ENCODE measurements around the gene PRIMA1.

Gene PRIMA1

DNA sequence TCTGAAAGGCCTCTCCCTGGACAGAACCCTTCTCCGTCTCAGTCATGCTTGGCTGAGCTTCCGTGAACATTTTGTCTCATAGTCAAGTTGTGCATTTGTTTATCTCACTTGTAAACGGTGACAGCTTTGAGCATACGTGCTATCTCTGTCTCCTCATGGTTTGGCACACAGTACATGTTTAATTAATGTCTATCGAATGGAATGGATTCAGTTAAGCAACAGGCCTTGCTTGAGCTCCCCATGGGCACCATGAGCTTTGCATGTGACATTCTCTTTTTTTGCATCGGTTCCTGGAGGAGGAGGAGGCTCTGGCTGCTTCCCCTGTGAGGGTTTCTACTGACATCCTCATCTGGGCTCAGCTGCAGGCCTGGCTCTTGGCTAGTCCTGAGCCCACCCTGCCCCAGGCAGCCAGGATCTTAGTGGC lies 80.0 kb downstream of the PRIMA1 start:
- DNase-seq = no peak

DNA sequence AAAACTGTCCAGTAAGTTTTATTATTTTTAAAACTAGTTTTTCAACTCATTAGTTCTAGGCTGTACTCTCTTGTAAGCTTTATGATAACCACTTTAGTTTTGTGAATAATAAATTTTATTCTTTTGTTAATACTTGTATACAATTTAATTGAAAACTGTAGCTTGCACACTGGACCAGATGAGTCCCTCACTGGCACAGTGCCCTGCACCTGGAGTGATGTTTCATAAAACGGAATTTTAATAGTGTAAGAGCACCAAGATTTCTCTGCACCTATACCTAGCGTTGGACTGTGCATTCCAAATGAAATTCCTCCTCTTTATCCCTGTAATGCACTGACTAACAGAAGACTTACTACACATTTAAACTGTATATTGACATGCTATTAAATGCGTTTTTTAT lies 80.8 kb downstream of the PRIMA1 start:
- no peak for DNase-seq

DNA sequence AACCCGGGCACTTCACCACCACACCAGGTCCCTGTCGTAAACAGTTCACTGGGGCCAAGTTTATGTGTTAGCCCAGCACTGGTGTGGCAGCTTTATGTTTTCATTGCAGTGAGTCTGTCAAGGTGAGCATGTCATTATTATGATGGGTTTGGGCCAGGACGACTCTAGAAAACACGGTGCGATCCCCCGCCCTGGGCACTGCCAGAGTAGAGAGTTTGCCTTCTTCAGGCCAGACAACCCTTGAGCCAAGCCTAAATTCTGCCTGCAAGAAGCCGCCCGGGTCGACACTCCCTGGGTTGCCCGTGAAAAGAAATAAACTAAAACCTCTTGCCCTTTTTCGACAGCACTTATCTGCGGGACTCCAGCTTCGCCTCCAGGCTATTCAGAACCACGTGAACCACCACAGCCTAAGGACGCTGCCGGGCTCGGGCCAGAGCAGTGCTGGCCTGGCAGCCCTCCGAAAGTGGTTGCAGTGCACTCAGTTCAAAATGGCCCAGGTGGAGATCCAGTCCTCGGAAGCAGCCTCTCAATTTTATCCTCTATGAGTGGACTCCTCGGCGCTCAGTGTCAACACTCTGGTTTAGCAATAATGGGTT lies 81.8 kb downstream of the PRIMA1 start:
- DNase-seq = no peak

DNA sequence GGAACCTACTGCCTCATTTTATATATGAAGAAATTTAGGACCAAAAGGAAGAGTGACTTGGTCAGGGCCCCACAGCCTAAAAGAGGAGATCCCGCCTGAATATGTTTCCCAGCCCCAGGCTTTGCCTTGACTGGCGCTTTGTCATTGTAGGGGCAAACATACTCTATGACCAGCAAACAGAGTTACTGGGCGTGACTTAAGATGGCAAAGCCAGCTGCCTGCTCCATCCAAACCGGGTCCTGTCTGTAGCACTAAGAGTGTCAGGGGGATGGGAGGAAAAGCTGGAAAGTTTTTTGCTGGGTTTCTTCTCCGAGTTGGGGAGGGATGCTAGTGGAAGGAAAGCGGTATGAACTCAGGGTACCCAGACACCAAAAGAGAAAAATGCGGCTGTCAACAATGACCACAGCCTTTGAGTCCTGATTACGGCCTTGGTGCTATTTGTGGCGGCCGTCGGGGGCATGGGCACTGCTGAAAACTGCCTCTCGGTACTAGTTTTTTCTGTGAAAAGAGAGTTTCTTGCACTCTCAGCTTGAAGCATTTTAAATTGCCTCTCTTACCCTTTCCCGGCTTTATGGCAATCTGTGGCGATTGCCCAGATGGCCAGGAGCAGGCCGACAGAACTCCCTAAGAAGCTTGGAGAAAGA lies 82.7 kb downstream of the PRIMA1 start:
- no peak for DNase-seq

DNA sequence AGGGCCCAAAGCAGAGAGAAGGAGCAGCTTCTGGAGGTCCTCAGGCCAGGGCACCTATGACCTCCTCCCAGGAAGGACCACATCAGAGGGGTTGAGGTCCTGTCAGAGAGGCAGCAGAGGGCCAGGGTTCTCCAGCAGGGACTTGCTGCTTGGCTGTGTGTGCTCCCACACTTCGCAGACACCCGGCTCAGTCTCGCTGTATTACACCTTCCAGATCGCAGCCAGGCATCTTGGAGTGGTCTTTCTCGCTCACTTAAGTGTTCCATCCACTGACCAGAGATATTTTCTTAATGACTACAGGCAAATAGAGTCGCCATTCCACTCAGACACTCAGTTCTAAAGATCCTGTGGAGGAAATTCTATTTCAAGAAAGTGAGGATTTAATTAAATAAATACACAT lies 84.3 kb downstream of the PRIMA1 start:
- DNase-seq = no peak

DNA sequence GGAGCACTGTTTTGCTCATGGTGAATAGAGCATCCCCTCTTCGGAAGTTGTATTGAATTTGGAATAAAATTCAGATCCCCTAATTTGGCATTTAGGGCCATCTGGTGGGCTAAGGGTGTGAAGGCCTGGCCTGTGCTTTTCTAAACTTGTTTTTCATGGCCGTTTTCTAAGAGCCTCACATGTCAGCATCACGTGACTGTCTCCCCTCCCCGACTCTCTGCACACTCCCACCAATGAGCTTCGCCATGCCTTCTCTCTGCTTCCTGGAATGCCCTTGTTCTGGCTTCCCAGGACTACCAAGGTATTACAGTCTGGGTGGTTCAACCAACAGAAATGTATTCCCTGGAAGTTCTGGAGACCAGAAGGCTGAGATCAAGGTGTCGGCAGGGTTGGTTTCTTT lies 85.3 kb downstream of the PRIMA1 start:
- no peak for DNase-seq

DNA sequence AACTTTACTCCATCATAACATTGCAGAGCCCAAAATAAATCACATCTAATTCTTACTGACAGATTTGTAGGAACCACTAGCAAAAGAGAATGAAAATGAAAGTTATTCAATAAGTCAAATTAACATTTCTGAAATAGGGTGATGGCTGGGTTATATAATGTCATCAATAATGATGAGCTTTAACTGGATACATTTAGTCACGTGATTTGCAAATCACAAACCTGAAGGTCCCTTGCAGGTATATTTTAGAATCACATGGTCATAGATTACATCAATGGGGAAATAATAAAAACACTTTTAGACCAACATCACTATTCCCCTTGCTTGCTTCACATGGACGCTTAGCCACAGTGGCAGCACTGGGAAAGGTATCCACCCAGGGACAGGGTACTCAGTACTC lies 86.7 kb downstream of the PRIMA1 start:
- no peak for DNase-seq

DNA sequence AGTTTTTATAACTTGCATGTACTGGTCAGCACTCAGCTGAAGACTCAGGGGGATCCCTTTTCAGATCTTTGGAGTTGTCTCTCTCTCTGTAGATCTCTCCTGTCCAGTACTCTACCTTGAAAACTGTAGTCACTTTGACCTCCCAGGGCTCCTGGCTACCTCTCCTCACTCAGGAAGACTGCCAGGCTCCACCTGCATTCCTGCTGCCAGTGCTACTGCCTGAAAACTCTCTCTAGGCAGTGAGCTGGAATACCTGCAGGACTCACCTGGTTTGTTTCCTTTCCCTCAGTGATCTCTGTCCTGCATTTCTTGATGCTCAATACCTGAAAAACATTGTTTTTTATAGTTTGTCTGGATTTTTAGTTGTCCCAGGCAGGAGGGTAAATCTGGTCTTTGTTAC lies 87.4 kb downstream of the PRIMA1 start:
- no peak for DNase-seq

DNA sequence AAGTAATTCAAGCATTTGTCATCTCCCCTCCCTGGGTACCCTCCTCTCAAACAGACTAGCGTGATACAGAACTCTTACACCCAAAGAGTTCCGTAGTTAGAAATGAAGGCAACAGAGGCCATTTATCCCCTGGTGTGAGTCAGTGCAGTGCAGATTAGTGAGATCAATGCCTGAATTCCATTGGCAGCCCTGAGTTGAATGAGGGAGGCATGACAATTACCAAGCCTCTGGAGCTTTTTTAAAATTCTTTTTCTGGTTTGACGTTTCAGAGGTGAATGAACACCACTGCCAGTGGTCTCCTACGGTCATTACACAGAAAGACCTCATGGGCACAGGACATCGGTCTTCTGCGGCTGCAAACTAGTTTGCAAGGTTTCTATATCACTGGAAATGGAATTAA lies 94.4 kb downstream of the PRIMA1 start:
- DNase-seq = no peak

DNA sequence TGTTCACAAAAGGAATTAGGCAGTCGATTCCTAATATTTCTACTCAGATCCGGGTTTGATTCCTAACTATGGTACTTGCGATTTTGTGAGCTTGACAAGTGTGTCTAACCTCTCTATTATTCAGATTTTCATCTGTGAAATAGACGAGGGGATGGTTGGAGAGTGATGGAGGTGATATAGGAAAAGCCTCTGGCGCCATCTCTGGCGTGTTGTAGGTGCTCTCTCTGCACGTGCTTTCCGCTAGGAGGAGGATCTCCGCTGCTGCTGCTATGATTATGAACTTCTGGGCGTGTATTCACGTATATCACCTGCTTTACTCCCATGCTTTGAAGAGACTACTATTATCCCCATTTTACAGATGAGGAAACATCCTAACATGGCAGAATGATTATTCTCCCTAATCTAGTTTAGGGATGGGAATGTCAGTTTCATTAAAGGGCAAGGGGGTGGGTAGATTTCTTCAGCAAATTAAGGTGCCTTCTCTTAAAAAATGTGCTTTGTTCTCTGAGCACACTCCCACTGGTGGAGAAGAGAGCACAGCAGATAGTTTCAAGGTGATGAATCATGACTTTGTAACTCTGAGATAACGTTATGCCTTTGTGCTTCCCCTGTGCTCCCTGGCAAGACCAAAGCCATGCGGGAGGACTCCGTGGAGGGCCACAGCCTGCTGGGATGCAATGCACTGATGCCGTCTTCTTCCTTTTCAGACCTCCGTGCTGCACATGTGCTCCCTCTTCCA lies 97.1 kb downstream of the PRIMA1 start:
- peak; percentile 5 for DNase-seq

DNA sequence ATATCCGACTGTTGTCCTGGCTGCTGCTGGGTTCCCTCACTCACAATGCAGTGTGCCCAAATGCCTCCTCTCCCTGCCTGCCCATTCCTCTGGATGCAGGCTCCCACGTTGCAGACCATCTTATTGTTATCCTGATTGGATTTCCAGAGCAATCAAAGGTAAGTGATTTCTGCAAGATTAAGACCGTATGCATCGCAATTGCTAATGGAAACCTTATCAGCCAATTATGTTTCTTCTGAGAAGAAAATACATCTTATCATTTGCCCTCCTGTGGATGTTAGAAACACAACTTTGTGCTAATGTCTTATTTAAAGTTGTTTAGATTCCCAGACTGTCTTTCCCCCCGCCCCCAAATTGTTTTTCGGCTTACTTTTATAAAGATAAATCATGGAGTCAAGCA lies 98.1 kb downstream of the PRIMA1 start:
- DNase-seq = no peak

DNA sequence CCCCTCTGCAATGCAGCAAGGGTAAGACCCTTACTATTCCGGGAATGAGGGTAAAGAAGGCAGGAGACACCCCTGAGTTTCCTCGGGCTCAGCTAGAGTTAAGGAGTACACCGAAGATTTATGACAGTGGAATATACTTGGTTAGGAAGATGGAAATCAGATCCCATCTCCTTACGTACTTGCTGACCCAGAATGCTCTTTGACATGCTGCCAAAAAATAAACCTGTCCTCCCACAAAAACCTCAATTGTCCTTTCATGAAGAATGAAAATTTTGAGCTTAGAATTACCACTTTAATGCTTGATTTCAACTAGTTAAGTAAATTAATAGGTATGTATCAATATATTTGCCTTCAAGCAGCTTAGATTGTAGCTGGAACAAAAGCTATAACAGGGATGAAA lies 99.5 kb downstream of the PRIMA1 start:
- no peak for DNase-seq

DNA sequence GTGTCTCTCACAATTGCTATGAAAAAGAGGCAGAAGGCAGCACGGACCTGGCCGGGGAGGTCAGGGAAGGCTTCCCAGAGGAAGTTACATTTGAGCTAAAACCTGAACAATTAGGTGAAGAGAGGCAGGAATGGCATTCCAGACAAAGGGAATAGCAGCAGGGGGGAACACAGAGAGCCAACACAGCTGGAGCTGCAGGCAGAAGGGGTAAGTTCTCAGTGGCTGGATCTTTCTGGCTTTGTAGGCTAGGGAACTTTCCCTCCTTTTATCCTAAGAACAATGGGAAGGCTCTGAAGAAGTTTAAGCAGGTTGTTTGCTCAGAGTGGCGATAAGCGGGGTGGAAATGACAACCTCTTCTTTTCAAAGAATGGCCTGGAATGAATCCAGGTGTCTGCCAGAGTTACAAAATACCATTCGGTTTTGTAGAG lies 100.0 kb downstream of the PRIMA1 start:
- DNase-seq = no peak

DNA sequence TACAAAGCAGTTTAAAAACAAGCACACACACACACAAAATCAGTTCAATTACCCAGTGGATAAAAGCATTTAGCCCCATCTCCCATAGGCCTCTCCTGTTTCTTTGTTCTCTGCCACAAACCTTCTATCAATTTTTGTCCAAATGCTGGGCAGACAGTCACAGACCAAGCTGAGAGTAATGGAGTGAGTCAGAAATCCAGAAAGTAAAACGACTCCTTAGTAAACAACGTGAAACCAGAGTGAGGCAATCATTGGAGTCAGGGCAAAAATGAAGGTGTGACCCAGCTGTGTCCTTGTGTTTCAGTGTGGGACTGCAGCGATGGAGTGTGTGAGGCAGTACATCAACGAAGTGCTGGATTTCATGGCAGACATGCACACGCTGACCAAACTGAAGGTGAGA lies 102.0 kb downstream of the PRIMA1 start:
- DNase-seq = no peak

DNA sequence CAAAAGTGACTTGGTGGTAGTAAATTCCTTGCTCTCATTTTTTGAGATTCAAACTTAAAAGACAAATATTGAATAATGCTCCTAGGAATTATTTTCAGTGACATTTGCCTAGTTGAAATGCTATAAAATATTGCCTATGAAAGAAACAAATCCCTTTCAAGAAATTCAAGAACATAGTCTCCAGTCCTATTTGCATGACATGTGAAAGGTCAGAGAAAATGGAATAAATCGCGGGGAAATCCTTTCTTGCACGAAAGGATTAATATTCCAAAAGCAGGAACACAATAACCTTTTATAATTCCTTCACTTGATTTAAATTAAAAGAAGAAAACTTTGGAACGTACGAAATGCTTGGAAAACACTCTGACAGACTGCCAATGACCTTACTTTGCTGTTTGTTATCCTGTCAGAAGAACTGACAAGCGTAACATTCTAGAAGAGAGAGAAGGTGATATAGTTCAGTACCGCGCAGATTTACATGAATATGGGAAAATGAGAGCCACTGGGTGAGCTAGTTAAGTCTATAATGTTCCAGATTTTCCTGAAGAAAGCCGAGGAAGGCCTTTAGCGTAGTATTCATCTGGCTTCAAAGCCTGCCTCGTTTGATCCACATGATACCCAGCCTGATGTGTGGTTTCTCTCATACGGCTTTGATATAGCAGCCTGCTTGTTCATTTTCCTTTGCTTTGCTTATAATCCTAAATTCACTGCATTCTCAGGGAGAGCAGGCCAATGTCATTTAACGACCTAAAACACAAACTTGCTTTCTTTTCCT lies 103.0 kb downstream of the PRIMA1 start:
- no peak for DNase-seq

DNA sequence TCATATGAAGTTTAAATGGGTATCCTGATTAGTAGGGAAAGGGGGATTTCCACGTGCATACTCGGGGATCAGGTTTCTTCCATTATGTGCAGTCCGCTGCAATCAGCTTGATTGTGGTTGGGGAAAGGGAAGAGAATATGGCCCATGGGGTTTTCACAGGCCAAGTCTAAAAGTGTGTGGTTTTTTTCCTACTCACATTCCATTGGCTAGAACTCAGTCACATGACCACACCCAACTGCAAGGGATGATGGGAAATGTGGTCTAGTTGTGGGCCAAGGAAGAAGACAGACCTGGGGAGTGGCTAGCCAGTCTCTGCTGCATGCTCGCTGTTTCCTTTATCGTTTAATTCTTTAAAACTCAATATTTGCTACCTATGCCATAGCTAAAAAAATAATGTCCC lies 105.1 kb downstream of the PRIMA1 start:
- DNase-seq = no peak

DNA sequence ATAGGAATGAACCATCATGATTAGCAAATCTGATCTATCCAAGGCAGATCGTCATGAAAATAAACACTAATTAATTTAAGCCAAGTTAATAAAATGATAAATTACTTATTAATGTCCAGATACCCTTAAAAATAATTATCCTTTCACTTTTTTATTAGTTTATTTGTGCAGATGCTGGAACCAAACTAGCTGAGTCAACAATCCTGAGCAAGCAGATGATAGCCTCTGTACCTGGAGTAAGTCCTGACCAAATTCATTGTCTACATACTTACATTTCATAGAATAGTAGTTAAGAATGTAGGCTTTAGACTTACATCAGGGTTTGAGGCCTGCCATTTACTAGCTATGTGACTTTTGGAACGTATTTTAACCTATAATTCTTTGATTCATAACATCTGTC lies 105.8 kb downstream of the PRIMA1 start:
- no peak for DNase-seq

DNA sequence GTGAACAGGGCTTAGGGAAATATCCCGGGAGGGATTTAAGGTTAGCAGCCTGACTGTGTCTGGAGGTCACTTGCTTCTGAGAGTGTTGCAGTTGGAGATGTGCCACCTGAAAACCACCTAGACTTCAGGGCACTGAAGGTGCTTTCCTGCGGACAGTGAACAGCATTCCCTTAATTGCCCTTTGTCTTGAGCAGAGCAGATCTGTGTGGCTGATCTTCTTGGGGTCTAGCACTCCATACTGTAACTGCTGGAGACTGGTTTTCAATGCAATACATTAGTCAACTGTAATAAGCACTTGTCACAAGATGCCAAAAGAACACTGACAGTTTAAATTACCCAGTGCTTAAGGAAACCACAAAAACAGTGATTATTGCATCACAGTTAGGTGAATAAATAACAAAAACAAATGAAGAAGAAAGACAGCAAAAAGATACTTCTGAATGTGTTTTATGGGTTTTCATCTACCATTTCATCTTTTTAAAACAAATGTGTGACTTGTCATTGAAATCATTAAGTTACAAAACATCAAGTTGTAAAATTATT lies 111.8 kb downstream of the PRIMA1 start:
- DNase-seq = no peak

DNA sequence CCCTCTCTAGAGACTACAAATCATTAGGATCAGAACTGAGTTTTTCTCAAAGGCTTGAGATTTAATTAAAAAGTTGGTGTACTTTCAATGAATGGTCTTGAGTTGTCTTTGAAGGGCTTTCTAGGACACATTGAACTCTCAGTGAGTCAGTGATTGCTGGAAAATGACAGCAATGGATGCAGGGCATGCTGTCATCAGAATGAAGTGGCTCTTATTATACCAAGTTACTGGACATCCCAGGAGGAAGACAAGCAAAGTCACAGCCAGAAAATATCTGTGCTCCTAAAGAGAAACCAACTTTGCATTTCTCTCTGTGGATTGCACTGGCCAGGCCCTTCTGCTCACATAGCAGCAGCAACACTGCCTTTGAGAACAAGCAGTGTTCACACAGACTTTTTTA lies 112.6 kb downstream of the PRIMA1 start:
- DNase-seq = no peak

DNA sequence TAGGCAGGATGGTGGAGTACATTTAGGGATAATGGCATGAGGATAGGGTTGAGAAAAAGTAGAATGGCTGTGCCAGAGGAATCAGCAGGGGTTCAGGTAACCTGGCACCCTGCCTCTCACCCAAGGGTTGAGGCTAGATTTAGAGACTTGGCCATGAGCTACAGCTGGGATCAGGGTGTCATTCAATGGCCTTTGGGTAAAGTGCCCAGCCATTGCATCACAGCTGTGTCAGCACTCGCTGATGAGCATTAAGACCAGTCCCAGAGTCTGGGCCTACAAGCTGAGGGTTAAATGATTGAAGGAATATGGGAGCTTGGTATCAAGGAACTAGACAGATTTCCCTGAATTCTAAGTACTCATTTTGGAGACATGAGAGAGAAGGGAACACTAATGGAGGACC lies 113.9 kb downstream of the PRIMA1 start:
- no peak for DNase-seq

DNA sequence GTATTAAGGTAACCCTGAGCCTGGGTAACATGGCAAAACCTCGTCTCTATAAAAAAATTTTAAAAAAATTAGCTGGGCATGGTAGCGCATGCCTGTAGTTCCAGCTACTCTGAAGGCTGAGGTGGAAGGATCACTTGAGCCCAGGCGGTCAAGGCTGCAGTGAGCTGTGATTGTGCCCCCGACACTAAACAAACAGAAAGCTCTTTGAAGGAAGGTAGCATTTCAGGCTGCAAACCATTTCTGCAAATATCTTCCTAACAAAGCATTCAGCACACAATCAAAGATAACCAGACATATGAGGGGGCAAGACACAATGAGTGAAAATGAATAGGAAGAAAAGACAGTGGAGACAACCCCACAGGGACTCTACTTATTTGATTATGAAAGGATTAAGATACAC lies 118.7 kb downstream of the PRIMA1 start:
- DNase-seq = no peak
